Lower leg skin (tissue), 4 donors: ENCODE measurements around the gene DSCAML1. TPM values are rescaled to one million over a fixed set of nuclear protein-coding genes. Genes with fewer than 3 reads are reported as not detected.
A peak's percentile ranks its signal among the peaks of the same experiment; 100 is the strongest.

Experiments used
- DNase-seq, 2 donors: peaks; one replicate each; pipeline ENCODE4 v3.0.0-alpha.2; 2019; ENCODE audit warnings: low spot score in 2 of 2
- H3K4me3 ChIP-seq: fragments of 200-600 bp; sonication (generic); 2 replicates; pipeline ENCODE4 v1.5.1; 2017; ENCODE audit warnings: mild to moderate bottlenecking, low read depth; ENCODE audit not compliant: poor library complexity, severe bottlenecking
- CTCF ChIP-seq, 3 donors: fragments of 450-650 bp; IDR thresholded peaks; one replicate each; pipeline ENCODE4 v1.5.1; 2016; ENCODE audit warnings: antibody characterized with exemption in 3 of 3, mild to moderate bottlenecking in 3 of 3, moderate library complexity in 2 of 3
- POLR2A ChIP-seq, 2 donors: fragments of 450-650 bp; IDR thresholded peaks; one replicate each; pipeline ENCODE4 v1.6.1; 2016 to 2017; ENCODE audit warnings: antibody characterized with exemption in 2 of 2, mild to moderate bottlenecking in 1 of 2, moderate library complexity in 1 of 2
- WGBS, 2 donors: methylation state at CpG; one replicate each; pipeline ENCODE4 v1.1.5; 2018; 5-methylcytosine and 5-hydroxymethylcytosine counted together
- intact Hi-C: fragments of 100-400 bp; cut with DNase I; formaldehyde crosslinking; loops from one replicate; pipeline ENCODE4 v1.15.0; 2023; ENCODE audit warnings: low total_unique reads
- total RNA-seq, 4 donors: library from RNA; depleted of rRNA; stranded (reverse); fragments of >200 nt; gene quantifications; one replicate each; pipeline ENCODE4 v1.1.0, GENCODE V29; 2016

DSCAML1 gene
- total RNA-seq, 4 donors from 2014 or later = 0.07 to 0.13 (median 0.08) TPM

GRCh38 chr11:117417342-117417741 lies 379.7 kb downstream of the DSCAML1 start:
- H3K4me3 ChIP-seq = no peak overlapping the region
- WGBS, 2 donors = 60 to 68% methylated on average over 6 of the region's 6 CpGs
- TF ChIP-seq POLR2A (IDR thresholded peaks at IDR 0.05) = no peak
- no peak for TF ChIP-seq CTCF (IDR thresholded peaks at IDR 0.05)
- DNase-seq = peak in 1 of 2 donors; percentile 25
- intact Hi-C loops = no loop called here

GRCh38 chr11:117415358-117415896 lies 381.6 kb downstream of the DSCAML1 start:
- peak in 1 of 2 donors; percentile 54 for DNase-seq
- intact Hi-C loops = no loop called here
- WGBS, 2 donors = 75 to 76% methylated on average over 8 of the region's 8 CpGs
- H3K4me3 ChIP-seq = no peak overlapping the region
- TF ChIP-seq CTCF (IDR thresholded peaks at IDR 0.05) (no peak), POLR2A (IDR thresholded peaks at IDR 0.05) (no peak)

GRCh38 chr11:117414724-117415123 lies 382.3 kb downstream of the DSCAML1 start:
- DNase-seq = peak in 1 of 2 donors; percentile 80
- 93 to 98% methylated on average over 6 of the region's 6 CpGs for WGBS, 2 donors
- no peak for TF ChIP-seq POLR2A (IDR thresholded peaks at IDR 0.05)
- no peak for TF ChIP-seq CTCF (IDR thresholded peaks at IDR 0.05)
- intact Hi-C loops = no loop called here
- H3K4me3 ChIP-seq = no peak overlapping the region

GRCh38 chr11:117413616-117414015 lies 383.4 kb downstream of the DSCAML1 start:
- intact Hi-C loops = no loop called here
- TF ChIP-seq POLR2A (IDR thresholded peaks at IDR 0.05) (no peak), CTCF (IDR thresholded peaks at IDR 0.05) (no peak)
- WGBS, 2 donors = 96 to 97% methylated on average over 7 of the region's 7 CpGs
- H3K4me3 ChIP-seq = no peak overlapping the region
- DNase-seq = peak in 1 of 2 donors; percentile 50

GRCh38 chr11:117412653-117413275 lies 384.3 kb downstream of the DSCAML1 start:
- intact Hi-C loops = no loop called here
- WGBS, 2 donors = 94 to 95% methylated on average over 8 of the region's 8 CpGs
- no peak for TF ChIP-seq POLR2A (IDR thresholded peaks at IDR 0.05)
- no peak for TF ChIP-seq CTCF (IDR thresholded peaks at IDR 0.05)
- no peak overlapping the region for H3K4me3 ChIP-seq
- peak in 1 of 2 donors; percentile 68 for DNase-seq
